Activated CD8-positive, alpha-beta T cell treated with anti-CD3 and anti-CD28 coated beads for 36 hours (primary cell): ENCODE measurements around the gene ARHGAP42. TPM values are rescaled to one million over a fixed set of nuclear protein-coding genes. Genes with fewer than 3 reads are reported as not detected.
"Not testable (repeated sequence)": the region's sequence is repeated elsewhere in the genome, so short reads cannot be mapped to it uniquely, and the experiment has no call there.

Experiments used
- ATAC-seq: fragments of 200-7000 bp; cut with Tn5 transposase; one replicate; pipeline ENCODE4 v1.10.0; 2021; ENCODE audit warnings: mild to moderate bottlenecking, moderate library complexity
- CTCF ChIA-PET: fragments of 350-600 bp; sonication (Branson Sonifier 250); formaldehyde crosslinking; loops from one replicate; lab custom pipeline; 2021; ENCODE audit warnings: antibody characterized with exemption; lab: Charles Lee
- POLR2A ChIA-PET: fragments of 350-600 bp; sonication (Branson Sonifier 250); formaldehyde crosslinking; loops from one replicate; lab custom pipeline; 2021; ENCODE audit warnings: antibody characterized with exemption; lab: Charles Lee
- DNase-seq: peaks from one replicate; pipeline ENCODE4 v3.0.0-alpha.2; 2020
- H3K27ac Mint-ChIP-seq: one replicate; pipeline ENCODE4 v1.8.0; 2021; ENCODE audit warnings: mild to moderate bottlenecking, mixed read lengths
- H3K27me3 Mint-ChIP-seq: one replicate; pipeline ENCODE4 v1.8.0; 2021; ENCODE audit warnings: mixed read lengths
- H3K36me3 Mint-ChIP-seq: one replicate; pipeline ENCODE4 v1.8.0; 2021; ENCODE audit warnings: low read depth, mixed read lengths
- H3K4me1 Mint-ChIP-seq: one replicate; pipeline ENCODE4 v1.8.0; 2021; ENCODE audit warnings: low read depth, mixed read lengths
- H3K4me3 Mint-ChIP-seq: one replicate; pipeline ENCODE4 v1.8.0; 2021; ENCODE audit warnings: mild to moderate bottlenecking, moderate library complexity, mixed read lengths
- H3K9me3 Mint-ChIP-seq: one replicate; pipeline ENCODE4 v1.8.0; 2021; ENCODE audit warnings: mixed read lengths
- CTCF ChIP-seq: fragments of 200-600 bp; IDR thresholded peaks from one replicate; pipeline ENCODE4 v1.8.0; 2022; ENCODE audit warnings: antibody characterized with exemption, mild to moderate bottlenecking
- intact Hi-C: fragments of 100-400 bp; cut with micrococcal nuclease; formaldehyde crosslinking; loops from one replicate; pipeline ENCODE4 v1.10.0; 2022
- total RNA-seq, 2 experiments: library from RNA; stranded (reverse); gene quantifications; one replicate each; pipeline ENCODE4 v1.2.3, GENCODE V29; 2021

The ARHGAP42 gene
- total RNA-seq, 2 experiments from 2014 or later = 0.20 to 0.41 TPM

- ChIA-PET CTCF (no interaction called here), POLR2A (no interaction called here)
- ATAC-seq (no peak), DNase-seq (no peak)
- H3K4me3 Mint-ChIP-seq = no peak overlapping the region
- peaks cover 3% of the 10 kb centered on the region for H3K36me3 Mint-ChIP-seq
- H3K9me3 Mint-ChIP-seq = peaks cover 12% of the 10 kb centered on the region
- no peak for TF ChIP-seq CTCF
- H3K4me1 Mint-ChIP-seq = no peaks in the 10 kb centered on the region
- no peak overlapping the region for H3K27ac Mint-ChIP-seq
- intact Hi-C loops = no loop called here
- no peaks in the 10 kb centered on the region for H3K27me3 Mint-ChIP-seq
Measured at GRCh38 chr11:100748153-100748552, 61.1 kb downstream of the ARHGAP42 start.

- CTCF ChIA-PET, H3K4me1 Mint-ChIP-seq: not testable (repeated sequence)
Measured at GRCh38 chr11:100749887-100750565, 62.9 kb downstream of the ARHGAP42 start.

GRCh38 chr11:100750566-100750891 is 63.4 kb downstream of the ARHGAP42 start:
- intact Hi-C loops, H3K4me3 Mint-ChIP-seq, CTCF ChIA-PET, DNase-seq, H3K4me1 Mint-ChIP-seq, POLR2A ChIA-PET, H3K27ac Mint-ChIP-seq, H3K36me3 Mint-ChIP-seq, H3K27me3 Mint-ChIP-seq, ATAC-seq: not testable (repeated sequence)
- peaks cover 12% of the 10 kb centered on the region for H3K9me3 Mint-ChIP-seq

More at GRCh38 chr11:100749887-100750565, 62.9 kb downstream of the ARHGAP42 start:
- ATAC-seq, H3K27ac Mint-ChIP-seq, H3K27me3 Mint-ChIP-seq, intact Hi-C loops, DNase-seq, H3K4me3 Mint-ChIP-seq, H3K36me3 Mint-ChIP-seq, POLR2A ChIA-PET: not testable (repeated sequence)
- peaks cover 12% of the 10 kb centered on the region for H3K9me3 Mint-ChIP-seq

GRCh38 chr11:100752371-100753171 is 65.5 kb downstream of the ARHGAP42 start:
- Mint-ChIP-seq H3K27ac (no peak overlapping the region), H3K4me1 (no peaks in the 10 kb centered on the region), H3K27me3 (no peaks in the 10 kb centered on the region), H3K9me3 (peaks cover 12% of the 10 kb centered on the region), H3K36me3 (peaks cover 3% of the 10 kb centered on the region), H3K4me3 (no peak overlapping the region)
- intact Hi-C loops = no loop called here
- no peak for ATAC-seq
- DNase-seq = no peak
- no peak for TF ChIP-seq CTCF
- ChIA-PET CTCF (no interaction called here), POLR2A (no interaction called here)

GRCh38 chr11:100753172-100753543 is 66.1 kb downstream of the ARHGAP42 start:
- ChIA-PET CTCF (no interaction called here), POLR2A (no interaction called here)
- no peak overlapping the region for H3K27ac Mint-ChIP-seq
- no peak for TF ChIP-seq CTCF
- no peak for ATAC-seq
- no peaks in the 10 kb centered on the region for H3K27me3 Mint-ChIP-seq
- no peak for DNase-seq
- peaks cover 12% of the 10 kb centered on the region for H3K9me3 Mint-ChIP-seq
- peaks cover 3% of the 10 kb centered on the region for H3K36me3 Mint-ChIP-seq
- intact Hi-C loops = no loop called here
- H3K4me3 Mint-ChIP-seq = no peak overlapping the region
- H3K4me1 Mint-ChIP-seq = no peaks in the 10 kb centered on the region

- no peaks in the 10 kb centered on the region for H3K27me3 Mint-ChIP-seq
Measured at GRCh38 chr11:100753571-100753970, 66.5 kb downstream of the ARHGAP42 start.

More at GRCh38 chr11:100753571-100753970, 66.5 kb downstream of the ARHGAP42 start:
- Mint-ChIP-seq H3K36me3 (peaks cover 3% of the 10 kb centered on the region), H3K4me1 (no peaks in the 10 kb centered on the region), H3K27ac (no peak overlapping the region), H3K4me3 (no peak overlapping the region), H3K9me3 (peaks cover 12% of the 10 kb centered on the region)
- TF ChIP-seq CTCF = no peak
- ChIA-PET CTCF (no interaction called here), POLR2A (no interaction called here)
- no peak for ATAC-seq
- DNase-seq = no peak
- intact Hi-C loops = no loop called here
